CD1c-positive myeloid dendritic cell (primary cell): ENCODE results near the gene OPHN1.
A peak's percentile ranks its signal among the peaks of the same experiment; 100 is the strongest.
"Not testable (repeated sequence)": the region's sequence is repeated elsewhere in the genome, so short reads cannot be mapped to it uniquely, and the experiment has no call there.

Experiments
- DNase-seq: peaks from one replicate; pipeline ENCODE4 v3.0.0-alpha.2; 2016; ENCODE audit errors: extremely low spot score

The OPHN1 gene

DNA sequence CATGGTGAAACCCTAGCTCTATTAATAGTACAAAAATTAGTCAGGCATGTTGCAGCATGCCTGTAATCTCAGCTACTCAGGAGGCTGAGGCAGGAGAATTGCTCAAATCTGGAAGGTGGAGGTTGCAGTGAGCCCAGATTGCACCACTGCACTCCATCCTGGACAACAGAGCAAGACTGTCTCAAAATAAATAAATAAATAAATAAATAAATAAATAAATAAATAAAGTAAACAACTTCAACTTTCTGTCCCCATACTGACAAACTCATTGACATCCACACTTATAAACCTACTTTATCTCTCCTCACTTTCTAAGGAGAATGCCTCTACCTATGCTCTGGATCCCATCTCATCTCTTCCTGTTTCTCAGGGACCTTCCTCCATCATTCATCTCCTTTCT lies 354.5 kb downstream of the OPHN1 start:
- DNase-seq, result not testable (repeated sequence)

DNA sequence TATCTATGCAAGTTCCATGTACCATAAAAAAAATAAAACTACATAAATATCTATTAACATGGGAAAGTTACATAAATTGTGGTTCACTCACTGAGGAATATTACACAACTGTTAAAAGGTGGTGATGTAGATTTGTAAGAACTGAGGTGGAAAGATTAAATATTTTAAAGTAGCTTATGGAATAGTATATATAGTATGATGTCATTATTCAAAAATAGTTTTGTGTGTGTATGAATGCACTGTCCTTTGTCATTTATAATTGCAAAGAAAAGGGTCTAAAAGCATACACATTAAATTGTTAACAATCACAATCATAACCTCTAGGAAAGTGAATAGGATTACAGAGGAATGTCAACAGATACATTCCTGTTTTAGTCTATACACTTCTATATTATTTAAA lies 355.9 kb downstream of the OPHN1 start:
- no peak for DNase-seq

DNA sequence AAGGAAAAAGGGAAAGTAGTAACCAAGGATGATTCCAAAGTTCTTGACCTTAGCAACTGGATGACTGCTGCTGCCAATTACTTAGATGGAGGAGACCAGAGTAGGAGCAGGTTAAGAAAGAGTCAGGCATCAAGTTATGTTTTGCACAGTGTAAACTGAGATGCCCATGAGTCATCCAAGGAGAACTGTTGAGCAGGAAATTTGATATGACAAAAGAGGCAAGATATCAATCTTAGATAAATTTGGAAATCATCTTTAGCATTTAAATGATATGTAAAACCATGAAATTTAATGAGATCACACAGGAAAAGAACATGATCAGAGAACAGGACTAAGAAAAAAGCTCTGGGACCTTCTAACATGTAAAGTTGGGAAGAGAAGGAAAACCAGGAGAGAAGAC lies 361.3 kb downstream of the OPHN1 start:
- DNase-seq, result no peak

DNA sequence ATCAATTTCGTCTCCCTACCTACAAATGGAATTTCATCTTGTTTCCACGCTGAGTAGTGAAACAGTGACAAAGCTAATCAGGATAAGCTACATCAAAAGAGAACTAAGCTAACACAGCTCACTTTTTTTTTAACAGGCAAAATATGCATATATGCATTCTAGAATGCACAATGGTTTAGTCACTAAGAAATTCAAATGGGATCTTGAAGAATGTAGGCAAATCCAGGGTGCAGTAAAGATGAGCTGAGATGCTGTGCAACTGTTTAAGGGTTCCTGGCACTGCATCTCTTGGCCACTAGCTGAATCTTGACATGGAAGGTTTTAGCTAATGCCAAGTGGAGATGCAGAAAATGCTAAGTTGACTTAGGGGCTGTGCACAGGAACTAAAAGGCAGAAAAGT lies 363.2 kb downstream of the OPHN1 start:
- DNase-seq, result not testable (repeated sequence)

DNA sequence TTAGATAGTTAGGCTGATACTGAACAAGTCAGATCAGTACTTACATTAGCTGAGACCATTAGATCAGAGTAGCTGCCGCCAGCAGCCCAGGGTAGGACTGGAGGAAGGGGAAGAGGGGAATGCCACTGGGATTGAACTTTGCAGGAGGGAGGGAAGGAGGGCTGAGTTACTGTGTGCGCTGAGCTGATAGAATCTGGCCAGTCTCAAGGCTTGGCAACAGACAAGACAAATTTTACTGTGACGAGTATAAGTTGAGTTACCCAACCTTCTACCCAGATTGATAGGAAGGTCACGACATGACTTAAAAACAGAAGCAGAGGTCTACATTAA lies 372.1 kb downstream of the OPHN1 start:
- no peak for DNase-seq

DNA sequence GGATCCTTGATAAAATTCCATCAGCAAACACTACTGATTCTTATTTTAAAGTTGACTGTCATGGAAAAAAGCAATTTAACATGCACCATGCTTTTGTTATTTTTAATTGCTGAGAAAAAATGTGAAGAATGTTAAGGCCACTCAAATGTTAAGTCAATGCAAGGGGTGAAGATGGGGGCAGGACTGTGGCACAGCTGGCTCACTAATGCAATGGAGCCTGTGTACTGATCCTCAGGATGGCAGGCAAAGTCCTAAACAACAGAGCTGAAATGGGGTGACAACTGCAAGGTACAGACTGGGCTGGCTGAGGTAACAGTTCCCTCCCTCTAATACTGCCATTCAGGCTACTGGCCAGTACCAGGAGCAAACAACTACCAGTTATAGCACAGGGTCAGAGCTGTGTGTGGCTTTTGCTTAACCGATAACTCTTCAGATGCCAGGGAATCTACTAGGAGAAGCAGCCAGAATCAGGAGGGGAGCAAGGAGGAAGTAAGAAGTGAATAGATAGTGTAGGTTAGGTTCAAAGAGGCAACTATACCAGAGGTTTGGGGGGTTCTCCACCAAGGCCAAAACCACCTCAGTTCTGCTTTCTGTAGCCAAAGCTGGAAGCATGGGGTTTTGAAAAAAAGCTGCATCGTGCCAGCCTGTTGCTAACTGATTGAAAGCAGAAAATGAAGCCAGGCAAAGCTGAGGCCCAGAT lies 372.6 kb downstream of the OPHN1 start:
- DNase-seq, result no peak

DNA sequence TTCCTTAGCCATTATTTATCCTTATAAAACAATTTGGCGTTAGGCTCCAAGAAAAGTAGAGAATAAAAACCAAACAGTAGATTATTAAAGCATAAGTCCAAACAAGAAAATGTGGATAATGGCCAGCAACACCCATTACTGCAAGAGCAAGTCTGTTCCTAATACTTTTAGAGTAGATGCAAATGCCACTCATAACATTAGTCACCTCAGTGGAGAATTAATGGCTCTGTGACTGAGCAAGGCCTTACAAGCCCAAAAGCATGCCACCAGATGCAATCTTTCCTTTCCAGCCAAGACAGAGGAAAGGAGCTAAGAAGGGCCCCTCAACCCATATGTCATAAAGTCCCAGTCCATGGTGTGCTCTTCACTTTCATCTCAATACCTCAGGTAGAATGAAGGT lies 373.8 kb downstream of the OPHN1 start:
- no peak for DNase-seq

DNA sequence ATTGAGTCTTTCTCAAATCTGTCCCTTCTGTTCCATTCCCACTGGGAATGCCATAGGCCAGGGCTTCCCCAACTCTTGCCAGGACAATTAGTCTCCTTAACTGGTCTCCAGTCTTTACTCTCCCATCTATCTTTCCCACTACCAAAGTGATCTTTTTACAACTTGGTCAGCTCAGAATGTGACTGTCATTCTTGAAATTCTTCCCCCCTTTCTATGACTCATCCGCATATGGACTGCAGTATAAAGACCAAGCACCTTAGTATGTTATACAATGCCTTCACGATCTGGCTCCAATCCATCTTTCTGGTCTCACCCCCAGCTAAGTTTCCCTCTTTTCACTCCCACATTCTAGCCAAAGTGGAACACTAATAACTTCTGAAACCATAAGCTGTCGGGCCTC lies 383.8 kb downstream of the OPHN1 start:
- no peak for DNase-seq

DNA sequence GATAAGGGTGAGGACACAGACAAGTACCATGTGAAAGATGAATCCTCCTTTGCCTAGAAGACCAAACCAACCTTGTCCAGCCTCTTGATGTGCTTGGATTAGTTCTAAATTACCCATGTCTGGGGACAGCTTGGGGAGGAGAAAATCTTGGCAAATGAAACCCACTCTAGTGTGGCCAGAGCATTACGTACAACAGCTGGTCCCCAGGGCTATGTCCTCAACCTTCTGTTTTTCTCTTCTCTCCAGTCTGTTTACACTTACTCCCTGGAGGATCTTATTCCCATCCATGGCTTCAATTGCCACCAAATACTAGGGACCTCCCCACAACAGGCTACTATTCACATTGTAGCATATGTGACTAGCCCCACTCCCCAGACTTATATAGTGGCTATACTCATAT lies 384.5 kb downstream of the OPHN1 start:
- DNase-seq, result no peak

DNA sequence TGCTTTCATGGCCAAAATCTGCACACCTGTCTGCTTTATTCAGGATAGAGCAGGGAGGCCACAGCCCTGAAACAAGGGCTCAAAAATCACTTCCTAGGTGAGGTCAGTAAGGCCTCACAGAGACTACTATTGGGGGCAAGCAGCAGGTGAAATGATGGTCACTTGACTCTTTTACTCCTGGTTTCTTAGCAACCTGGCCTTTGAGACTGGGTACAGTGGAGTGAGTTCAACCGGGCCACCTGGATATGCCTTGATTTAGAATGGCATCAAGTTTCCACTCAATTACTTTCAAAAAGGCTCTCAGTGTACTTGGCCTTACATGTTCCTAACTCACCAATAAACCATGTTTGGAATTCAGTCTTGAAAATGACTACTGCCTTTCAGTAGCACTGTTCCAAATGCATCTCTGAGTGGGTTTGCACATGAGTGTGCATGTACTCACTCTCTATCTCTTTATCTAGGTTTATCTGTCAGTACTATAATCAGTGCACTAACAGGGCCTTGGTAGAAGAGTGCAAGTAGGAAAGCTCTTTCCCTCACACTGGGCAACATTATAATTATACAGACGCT lies 388.2 kb downstream of the OPHN1 start:
- no peak for DNase-seq

DNA sequence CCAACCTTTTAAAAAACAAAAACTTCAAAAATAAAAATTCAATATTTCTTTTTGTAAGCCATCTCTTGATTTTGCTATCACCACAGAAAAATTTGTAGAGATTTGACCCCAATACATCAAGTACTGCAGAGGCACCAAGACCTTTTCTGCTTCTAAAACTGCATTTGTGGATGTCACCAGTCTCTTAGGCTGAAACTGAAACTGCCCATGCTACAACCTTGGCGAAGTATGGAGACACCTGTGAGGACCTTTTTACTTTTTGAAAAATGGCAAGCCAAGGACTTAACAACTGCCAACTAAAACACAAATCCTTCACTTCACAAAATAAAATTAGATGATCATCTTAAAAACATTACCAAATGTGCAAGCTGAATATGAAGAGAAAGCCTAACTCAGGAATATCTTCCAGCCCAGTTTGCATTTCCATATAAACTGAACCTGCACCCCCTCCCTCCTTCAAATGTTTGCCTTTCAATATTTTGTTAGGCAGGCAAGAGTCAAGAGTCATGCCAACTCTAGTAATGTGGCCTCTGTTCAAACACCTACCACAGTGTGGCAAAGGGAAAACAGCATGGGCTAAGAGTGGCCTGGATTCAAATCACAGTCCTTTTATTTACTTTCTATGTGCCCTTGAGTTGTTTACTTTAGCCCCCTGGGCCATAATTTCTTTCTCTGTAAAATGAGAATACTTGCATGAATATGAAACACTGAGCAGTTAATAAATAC lies 389.4 kb downstream of the OPHN1 start:
- DNase-seq, result no peak

DNA sequence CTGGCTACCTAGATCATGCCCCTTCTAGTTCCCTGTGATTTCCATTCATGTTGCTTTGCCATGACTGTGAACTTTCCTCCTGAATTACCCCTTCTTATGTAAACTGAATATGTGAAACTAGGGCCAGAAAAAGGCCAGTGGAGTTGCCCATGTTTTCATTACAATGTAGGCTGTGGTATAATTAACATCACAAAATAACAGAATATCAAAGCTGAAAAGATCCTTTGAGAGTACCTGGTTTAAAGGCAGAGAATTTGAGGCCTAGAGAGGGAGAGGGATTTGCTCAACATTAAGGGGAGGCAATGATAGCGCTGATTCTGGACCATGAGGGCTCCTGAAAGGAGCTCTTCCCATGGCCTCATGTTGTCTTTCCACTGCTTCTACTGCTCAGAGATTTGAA lies 392.2 kb downstream of the OPHN1 start:
- no peak for DNase-seq

DNA sequence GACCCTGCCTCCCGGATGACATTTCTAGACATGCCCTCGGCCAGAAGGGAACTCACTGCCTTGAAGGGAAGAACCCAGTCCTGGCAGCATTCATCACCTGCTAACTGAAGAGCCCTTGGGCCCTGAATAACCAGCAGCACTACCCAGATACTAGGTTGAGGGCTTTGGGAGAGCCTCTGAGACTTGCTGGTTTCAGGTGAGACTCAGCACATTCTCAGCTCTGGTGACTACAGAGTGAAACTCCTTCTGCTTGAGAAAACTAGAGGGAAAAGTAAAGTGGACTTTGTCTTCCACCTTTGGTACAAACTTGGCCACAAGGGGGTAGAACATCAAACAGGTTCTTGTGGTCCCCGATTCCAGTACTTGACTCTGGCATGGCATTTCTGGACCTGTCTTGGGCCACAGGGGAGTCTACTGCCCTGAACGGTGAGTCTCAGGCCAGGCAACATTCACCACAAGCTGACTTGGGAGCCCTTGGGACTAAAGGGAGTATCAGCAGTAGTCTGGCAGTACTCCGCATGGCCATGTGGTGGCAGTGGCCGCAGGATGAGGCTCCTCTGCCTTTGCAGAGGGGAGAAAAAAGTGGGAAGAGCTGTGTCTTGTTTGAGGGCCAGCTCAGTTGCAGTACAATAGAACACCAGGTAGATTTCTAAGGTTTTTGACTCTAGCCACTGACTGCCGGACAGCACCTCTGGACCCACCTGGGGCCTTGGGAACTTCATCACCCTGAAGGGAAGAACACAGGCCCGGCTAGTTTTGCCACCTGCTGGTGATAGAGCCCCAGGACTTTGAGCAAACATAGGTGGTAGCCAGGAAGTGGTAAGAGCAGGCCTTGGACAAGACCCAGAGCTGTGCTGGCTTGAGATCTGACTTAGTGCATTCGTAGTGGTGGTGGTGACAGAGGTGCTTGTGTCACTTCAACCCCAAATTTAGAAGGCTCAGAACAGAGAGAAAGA lies 414.8 kb downstream of the OPHN1 start:
- DNase-seq, result peak; percentile 2

DNA sequence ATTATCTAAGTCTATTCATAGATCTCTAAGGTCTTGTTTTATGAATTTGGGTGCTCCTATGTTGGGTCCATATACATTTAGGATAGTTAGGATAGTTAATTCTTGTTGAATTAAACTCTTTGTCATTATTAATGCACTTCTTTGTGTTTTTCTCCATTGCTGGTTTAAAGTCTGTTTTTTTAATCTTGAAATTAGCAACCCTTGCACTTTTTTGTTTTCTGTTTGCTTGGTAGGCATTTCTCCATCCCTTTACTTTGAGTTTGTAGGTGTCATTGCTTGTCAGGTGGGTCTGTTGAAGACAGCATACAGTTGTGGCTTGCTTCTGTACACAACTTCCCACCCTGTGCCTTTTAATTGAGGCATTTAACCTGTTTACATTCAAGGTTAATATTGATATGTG lies 434.8 kb downstream of the OPHN1 start:
- no peak for DNase-seq
